ENCODE results near the gene CRIP3. TPM values are rescaled to one million over a fixed set of nuclear protein-coding genes. Genes with fewer than 3 reads are reported as not detected.

Gene CRIP3
- total RNA-seq, 1 donor from 2014 or later, result 3.4 TPM

DNA sequence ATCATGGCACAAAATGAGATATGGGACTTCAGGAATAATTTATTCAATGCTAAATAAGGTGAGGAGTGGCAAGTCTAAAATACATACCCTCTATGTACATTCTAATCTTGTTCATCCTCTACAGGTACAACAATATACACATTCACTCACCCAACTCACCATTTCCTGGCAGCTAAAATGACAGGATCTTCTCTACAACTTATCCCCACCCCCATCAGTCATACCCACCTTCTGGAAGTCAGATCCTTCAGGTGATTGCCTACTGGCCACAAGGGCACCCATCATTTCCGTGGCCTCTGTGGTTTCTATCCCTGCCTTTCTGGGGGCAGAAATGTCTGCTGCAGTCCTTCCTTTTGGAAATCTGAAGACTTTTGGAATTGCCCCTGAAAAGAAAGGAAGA lies 22.8 kb upstream of the CRIP3 start:
- Mint-ChIP-seq H3K27me3 (ENCODE audit: low read depth) (no peaks in the 10 kb centered on the region), H3K36me3 (no peaks in the 10 kb centered on the region), H3K4me1 (peaks cover 6% of the 10 kb centered on the region), H3K9me3 (no peaks in the 10 kb centered on the region), H3K27ac (no peak overlapping the region), H3K4me3 (no peak overlapping the region)
- TF ChIP-seq, protein P1, sequence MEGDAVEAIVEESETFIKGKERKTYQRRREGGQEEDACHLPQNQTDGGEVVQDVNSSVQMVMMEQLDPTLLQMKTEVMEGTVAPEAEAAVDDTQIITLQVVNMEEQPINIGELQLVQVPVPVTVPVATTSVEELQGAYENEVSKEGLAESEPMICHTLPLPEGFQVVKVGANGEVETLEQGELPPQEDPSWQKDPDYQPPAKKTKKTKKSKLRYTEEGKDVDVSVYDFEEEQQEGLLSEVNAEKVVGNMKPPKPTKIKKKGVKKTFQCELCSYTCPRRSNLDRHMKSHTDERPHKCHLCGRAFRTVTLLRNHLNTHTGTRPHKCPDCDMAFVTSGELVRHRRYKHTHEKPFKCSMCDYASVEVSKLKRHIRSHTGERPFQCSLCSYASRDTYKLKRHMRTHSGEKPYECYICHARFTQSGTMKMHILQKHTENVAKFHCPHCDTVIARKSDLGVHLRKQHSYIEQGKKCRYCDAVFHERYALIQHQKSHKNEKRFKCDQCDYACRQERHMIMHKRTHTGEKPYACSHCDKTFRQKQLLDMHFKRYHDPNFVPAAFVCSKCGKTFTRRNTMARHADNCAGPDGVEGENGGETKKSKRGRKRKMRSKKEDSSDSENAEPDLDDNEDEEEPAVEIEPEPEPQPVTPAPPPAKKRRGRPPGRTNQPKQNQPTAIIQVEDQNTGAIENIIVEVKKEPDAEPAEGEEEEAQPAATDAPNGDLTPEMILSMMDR (IDR thresholded peaks at IDR 0.05; ENCODE audit: unreplicated experiment), result no peak
- no peak for DNase-seq (ENCODE audit: low spot score in 2 of 2, unreplicated experiment in 2 of 2)

DNA sequence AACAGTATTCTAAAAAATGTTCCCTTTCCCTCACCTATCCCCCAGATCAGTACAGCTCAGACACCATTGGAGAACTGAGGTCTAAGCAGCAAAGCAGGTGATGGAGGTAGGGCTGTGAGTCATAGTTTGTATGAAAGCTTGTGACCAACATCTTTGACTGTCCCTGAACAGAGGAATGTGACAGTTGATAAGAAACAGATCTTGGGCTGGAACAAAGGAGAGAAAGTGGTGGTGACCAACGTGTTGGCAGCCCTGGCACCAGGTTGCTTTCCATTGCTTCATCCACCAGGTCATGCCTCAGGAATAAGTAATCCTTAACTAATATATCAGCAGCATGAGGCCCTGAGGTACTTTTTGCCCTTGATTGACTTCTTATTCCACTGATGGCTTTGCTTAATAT lies 19.9 kb upstream of the CRIP3 start:
- Mint-ChIP-seq H3K9me3 (peaks cover 6% of the 10 kb centered on the region), H3K4me3 (no peak overlapping the region), H3K27me3 (ENCODE audit: low read depth) (no peaks in the 10 kb centered on the region), H3K27ac (no peak overlapping the region), H3K4me1 (no peaks in the 10 kb centered on the region), H3K36me3 (peaks cover 5% of the 10 kb centered on the region)
- TF ChIP-seq, protein P1 (IDR thresholded peaks at IDR 0.05; ENCODE audit: unreplicated experiment), result no peak
- DNase-seq (ENCODE audit: low spot score in 2 of 2, unreplicated experiment in 2 of 2), result no peak

DNA sequence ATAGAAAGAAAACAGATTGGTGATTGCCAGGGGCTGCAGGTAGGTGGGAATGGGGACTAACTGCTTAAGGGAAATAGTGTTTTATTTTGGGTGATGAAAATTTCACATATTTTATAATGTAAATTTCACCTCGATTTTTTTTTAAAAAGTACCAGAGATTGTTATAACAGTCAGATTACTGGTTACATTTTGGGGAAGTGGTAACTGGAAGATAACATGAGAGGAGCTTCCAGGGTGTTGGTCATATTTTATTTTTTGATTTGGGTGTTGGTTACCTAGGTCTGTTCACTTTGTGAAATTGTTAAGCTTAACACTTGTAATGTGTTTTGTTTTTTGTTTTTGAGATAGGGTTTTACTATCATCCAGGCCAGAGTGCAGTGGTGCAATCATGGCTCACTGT lies 17.2 kb upstream of the CRIP3 start:
- H3K4me3 Mint-ChIP-seq, result no peak overlapping the region
- no peaks in the 10 kb centered on the region for H3K27me3 Mint-ChIP-seq (ENCODE audit: low read depth)
- H3K27ac Mint-ChIP-seq, result no peak overlapping the region
- DNase-seq (ENCODE audit: low spot score in 2 of 2, unreplicated experiment in 2 of 2), result no peak
- H3K4me1 Mint-ChIP-seq, result no peaks in the 10 kb centered on the region
- TF ChIP-seq, protein P1 (IDR thresholded peaks at IDR 0.05; ENCODE audit: unreplicated experiment), result no peak
- peaks cover 5% of the 10 kb centered on the region for H3K36me3 Mint-ChIP-seq
- H3K9me3 Mint-ChIP-seq, result peaks cover 6% of the 10 kb centered on the region

DNA sequence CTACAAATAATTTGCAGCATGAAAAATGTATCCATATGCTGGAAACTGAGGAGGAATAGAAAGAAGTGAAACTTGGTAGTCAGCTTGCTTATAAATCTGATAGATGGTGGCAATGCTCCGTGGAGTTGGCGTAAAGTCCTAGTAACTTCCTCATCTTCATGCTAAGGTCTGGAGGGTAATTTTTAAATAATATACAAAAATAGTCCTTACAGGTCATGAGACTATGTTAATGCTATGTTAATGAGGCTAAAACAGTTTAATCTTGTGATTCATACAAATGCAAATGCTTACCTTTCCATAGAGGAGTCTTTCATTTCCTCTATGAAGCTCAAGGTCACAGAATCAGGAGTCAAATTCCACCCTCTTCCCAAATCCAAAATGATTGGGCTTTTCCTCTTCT lies 9.4 kb upstream of the CRIP3 start:
- Mint-ChIP-seq H3K36me3 (no peaks in the 10 kb centered on the region), H3K4me1 (no peaks in the 10 kb centered on the region), H3K27ac (no peak overlapping the region), H3K4me3 (no peak overlapping the region), H3K9me3 (no peaks in the 10 kb centered on the region), H3K27me3 (ENCODE audit: low read depth) (peaks cover 3% of the 10 kb centered on the region)
- TF ChIP-seq, protein P1 (IDR thresholded peaks at IDR 0.05; ENCODE audit: unreplicated experiment), result no peak
- no peak for DNase-seq (ENCODE audit: low spot score in 2 of 2, unreplicated experiment in 2 of 2)

DNA sequence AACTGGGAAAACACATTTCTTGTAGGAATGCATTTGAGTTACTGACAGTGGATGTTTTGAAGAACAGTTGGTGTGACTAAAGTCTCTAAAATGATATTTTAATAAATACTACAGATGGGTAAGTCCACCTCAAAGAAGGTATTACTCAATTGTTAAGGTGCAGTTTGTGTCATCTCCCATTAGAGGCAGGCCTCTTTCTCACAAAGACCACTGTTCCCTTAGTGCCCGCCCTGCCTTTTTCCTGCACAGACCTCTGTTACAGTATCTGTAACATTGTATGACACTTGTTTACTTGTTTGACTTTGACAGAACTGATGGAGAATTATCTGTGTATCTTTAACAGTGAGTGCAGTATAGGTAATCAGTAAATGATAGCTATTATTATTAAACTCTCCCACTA lies 5.2 kb upstream of the CRIP3 start:
- TF ChIP-seq, protein P1 (IDR thresholded peaks at IDR 0.05; ENCODE audit: unreplicated experiment), result no peak
- H3K4me3 Mint-ChIP-seq, result no peak overlapping the region
- no peaks in the 10 kb centered on the region for H3K9me3 Mint-ChIP-seq
- peaks cover 6% of the 10 kb centered on the region for H3K4me1 Mint-ChIP-seq
- no peaks in the 10 kb centered on the region for H3K36me3 Mint-ChIP-seq
- peaks cover 11% of the 10 kb centered on the region for H3K27me3 Mint-ChIP-seq (ENCODE audit: low read depth)
- no peak overlapping the region for H3K27ac Mint-ChIP-seq
- DNase-seq (ENCODE audit: low spot score in 2 of 2, unreplicated experiment in 2 of 2), result no peak

DNA sequence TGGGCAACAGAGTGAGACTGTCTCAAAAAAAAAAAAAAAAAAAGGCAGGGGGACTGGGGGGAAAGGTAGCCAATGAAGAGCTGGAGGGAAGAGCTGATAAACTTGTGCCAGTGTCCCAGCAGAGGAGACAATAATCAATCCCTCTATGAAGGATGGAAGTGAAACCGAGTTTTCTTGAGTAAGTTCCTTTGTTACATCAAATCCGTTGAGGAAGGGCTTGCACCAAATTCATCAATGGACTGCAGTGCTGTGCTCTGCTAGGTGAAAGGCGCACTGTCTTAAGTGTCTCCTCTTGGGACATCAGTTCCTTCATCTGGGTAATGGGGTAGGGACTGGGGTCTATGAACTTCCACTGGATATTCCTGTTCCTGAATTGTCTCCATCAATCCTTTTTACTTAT lies 3.0 kb upstream of the CRIP3 start:
- H3K4me1 Mint-ChIP-seq, result peaks cover 9% of the 10 kb centered on the region
- TF ChIP-seq, protein P1 (IDR thresholded peaks at IDR 0.05; ENCODE audit: unreplicated experiment), result no peak
- no peak overlapping the region for H3K4me3 Mint-ChIP-seq
- H3K27me3 Mint-ChIP-seq (ENCODE audit: low read depth), result peaks cover 23% of the 10 kb centered on the region
- H3K36me3 Mint-ChIP-seq, result no peaks in the 10 kb centered on the region
- DNase-seq (ENCODE audit: low spot score in 2 of 2, unreplicated experiment in 2 of 2), result no peak
- no peak overlapping the region for H3K27ac Mint-ChIP-seq
- no peaks in the 10 kb centered on the region for H3K9me3 Mint-ChIP-seq
